Erythroblast (primary cell): Measurements from ENCODE around the gene PDE6C.

Experiments
- DNase-seq, 2 experiments: peaks; one replicate each; lab custom pipeline; 2025; lab: John Stamatoyannopoulos, UW
- GATA1 ChIP-seq: IDR thresholded peaks from 2 replicates; pipeline ENCODE4 v1.6.1; 2011; ENCODE audit warnings: low read depth, mild to moderate bottlenecking, control low read depth, low read length, moderate library complexity
- POLR2A ChIP-seq: IDR thresholded peaks from 2 replicates; pipeline ENCODE4 v1.6.1; 2011; ENCODE audit warnings: mild to moderate bottlenecking, low read length

Gene PDE6C

GRCh38 chr10:93580828-93581227 is 31.5 kb upstream of the PDE6C start:
- no peak for TF ChIP-seq GATA1

DNA sequence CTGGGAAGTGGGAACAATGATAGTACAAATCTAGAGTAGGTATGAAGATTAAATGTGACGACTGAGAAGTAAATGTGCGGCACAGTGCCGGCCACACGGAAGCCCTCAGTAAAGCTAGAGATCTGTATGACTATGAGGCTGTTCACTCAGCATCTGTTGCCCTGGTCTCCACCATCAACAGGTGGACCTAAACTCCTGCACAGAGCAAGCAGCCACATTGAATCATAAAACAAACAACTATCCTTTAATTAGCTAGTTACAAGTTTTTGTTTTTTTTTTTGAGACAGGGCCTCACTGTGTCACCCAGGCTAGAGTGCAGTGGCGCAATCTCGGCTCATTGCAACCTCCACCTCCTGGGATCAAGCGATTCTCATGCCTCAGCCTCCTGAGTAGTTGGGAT is 27.9 kb upstream of the PDE6C start:
- TF ChIP-seq GATA1 (no peak), POLR2A (no peak)
- no peak for DNase-seq

More at GRCh38 chr10:93580828-93581227, 31.5 kb upstream of the PDE6C start:
- no peak for DNase-seq

GRCh38 chr10:93589648-93590562 is 22.4 kb upstream of the PDE6C start:
- no peak for TF ChIP-seq GATA1
- no peak for TF ChIP-seq POLR2A
- DNase-seq: no peak

DNA sequence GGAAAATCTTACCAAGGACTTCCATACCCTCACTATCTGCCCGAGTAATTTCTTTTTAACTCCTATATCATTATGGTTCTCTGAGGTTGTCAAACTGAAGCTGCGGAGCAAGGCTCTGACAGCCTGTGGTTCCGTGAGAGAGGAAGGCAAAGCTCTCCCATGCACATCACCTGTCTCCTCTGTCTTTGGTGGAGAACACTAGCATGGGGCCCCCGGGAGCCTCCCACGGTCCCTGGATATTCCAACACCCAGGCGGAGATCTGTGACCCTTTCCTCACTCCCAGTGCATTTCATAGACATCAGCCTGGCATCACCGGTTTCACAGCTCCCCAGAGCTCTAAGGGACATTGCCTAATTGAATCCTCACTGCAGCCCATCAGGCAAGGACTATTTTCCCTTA is 21.7 kb upstream of the PDE6C start:
- TF ChIP-seq POLR2A (no peak), GATA1 (no peak)
- DNase-seq: no peak

DNA sequence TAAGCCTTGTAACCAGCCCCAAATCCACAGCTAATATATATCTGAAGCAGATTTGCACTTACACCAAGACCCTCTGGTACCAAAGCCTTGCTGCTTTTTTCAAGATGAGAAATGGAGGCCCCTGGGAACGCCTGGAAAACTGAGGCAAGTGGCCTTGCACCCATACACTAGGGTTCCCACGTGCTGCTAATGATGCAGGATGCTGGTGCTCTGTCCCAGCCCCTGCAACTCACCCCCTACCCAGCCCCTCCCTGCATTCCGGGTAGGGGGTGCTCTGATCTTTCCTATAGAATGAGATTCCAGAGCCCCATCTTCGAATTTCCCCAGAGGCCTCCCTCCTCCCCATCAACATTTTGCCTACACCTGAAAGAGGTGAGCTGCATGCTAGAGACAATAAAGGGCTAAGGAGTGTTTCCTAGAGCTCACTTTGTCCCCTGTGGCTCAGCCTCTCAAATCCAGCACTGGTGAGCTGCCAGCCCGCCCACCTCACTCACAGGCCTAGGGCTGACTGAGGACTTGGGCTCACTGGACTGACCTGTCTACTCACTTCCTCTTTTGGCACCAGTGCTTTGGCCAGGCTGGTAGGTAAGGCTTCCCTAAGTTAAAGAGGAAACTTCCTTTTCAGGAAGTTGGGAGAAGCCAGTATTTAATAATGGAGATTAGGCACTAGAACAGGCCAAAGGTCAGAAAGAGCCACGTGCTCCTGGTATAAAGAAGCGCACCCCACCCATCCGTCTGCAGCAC is 21.1 kb upstream of the PDE6C start:
- DNase-seq: no peak
- no peak for TF ChIP-seq POLR2A
- TF ChIP-seq GATA1: no peak

DNA sequence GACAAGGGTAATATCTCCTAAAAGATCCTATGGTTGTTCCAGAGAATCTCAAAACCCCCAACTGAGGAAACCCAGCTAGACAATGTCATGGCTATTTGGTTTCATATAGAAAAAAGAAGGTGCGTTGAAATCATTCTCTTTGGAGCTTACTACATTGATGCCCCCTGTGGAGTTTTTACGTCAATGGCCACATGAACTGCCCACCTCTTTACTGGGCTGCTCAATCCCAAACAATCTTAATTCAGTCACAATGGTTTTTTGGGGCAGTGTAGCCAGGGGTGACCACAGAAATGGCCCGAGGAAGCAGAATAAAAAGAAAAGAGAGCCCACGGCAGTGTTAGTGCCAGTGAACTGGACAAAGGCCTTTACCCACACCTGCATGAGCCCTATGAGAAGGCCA is 19.1 kb upstream of the PDE6C start:
- TF ChIP-seq GATA1 (no peak), POLR2A (no peak)

GRCh38 chr10:93593749-93594148 is 18.6 kb upstream of the PDE6C start:
- no peak for DNase-seq

More for the DNA sequence above, 19.1 kb upstream of the PDE6C start:
- DNase-seq: no peak

DNA sequence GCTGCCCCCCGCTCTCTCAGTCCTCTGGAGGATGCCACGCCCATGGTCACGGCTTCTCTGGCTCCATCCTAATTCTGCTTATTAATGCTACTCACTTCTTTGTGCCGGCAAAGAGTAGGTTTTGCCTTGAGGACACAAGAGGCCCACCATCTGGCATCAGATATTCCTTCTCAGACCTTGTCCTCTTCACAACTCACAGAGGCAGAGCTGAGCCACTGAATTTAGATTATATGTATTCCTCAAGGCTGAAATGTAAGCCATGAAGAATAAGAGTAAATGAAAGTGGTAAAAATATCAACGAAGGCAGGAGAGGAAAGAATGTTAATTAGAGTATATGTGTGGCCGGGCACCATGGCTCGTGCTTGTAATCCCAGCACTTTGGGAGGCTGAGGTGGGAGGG is 17.8 kb upstream of the PDE6C start:
- no peak for DNase-seq
- TF ChIP-seq POLR2A (no peak), GATA1 (no peak)

More at GRCh38 chr10:93593749-93594148, 18.6 kb upstream of the PDE6C start:
- TF ChIP-seq GATA1: no peak
- TF ChIP-seq POLR2A: no peak

DNA sequence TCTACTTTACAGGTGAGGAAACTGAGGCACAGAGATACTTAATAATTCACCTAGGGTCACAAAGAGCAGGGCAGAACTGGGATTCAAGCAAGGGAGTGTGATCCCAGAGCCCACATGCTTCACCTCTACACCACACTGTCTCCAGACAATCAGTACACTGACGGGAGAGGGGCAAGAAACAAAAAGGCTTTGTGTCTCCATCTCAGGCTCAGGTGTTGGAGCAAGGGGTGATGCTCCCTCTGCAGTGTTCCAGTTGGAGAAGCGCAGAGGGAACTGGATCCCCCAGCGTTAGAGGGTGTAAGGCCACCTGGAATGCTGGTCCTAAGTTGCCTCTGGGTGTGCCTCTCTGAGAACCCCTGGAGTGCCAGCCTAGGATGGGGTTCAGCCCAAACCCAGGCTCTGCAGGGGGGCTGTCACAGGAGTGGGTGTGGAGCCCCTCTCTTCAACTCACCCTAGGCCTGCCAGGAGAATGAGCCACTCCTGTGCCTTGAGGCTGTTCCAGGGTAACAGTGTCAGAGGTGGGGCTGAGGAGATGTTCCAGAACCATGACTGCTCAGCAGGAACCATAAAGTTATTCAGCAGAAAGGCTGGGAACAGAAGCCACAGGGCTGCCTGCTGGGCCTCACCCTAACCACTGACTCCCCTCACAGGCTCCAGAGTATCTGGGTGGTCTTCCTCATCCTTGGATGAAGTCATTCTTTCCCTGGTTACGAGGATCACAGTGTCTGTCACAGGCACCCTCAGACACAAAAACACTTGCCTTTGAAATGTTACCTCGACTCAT is 16.8 kb upstream of the PDE6C start:
- DNase-seq: no peak

DNA sequence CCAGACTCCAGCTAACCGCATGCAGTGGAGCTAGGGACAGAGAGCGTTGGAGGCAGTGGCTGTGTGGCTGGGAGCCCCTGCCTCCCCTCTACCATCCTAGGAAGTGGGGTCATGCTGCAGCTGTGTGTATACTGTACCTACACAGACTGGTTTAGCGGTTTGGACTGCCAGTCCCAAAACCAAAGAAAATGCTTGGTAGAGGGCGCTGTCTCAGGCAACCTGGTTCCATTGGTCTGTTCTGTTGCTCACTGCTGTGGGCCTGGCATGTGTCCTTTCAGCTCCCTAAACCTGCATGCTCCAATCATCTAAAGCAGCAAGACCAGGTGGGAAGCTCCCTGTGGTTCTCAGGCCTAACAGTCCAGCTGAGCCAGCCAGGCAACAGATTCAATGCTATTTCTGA is 15.8 kb upstream of the PDE6C start:
- DNase-seq: no peak

More for the DNA sequence above, 16.8 kb upstream of the PDE6C start:
- TF ChIP-seq GATA1 (no peak), POLR2A (no peak)

GRCh38 chr10:93597075-93597599 is 15.2 kb upstream of the PDE6C start:
- no peak for DNase-seq
- TF ChIP-seq POLR2A (no peak), GATA1 (no peak)

More for the DNA sequence above, 15.8 kb upstream of the PDE6C start:
- TF ChIP-seq POLR2A (no peak), GATA1 (no peak)

GRCh38 chr10:93598157-93598556 is 14.2 kb upstream of the PDE6C start:
- no peak for TF ChIP-seq POLR2A
- TF ChIP-seq GATA1: no peak
- no peak for DNase-seq

DNA sequence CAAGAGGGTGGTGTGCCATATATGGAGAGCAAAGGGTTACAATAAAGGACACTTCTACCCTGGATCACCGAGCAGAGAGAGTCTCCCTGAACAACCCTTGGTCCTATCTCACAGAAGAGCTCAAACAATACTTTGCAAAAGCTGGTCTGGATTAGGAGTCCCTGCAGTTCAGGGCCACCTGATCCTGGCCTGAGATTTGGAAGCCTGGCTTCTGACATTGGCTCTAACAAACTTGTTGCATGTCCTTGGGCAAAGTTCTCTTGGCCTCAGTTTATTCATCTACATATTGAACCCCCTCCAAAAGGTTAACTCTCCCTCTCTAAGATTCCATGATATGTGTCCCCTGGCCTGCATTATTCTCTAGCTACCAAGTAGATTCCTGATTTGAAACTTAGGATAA is 13.0 kb upstream of the PDE6C start:
- no peak for TF ChIP-seq GATA1
- TF ChIP-seq POLR2A: no peak
- DNase-seq: no peak
